GM12878 (cell line): ENCODE data around the gene SLCO4A1. TPM values are rescaled to one million over a fixed set of nuclear protein-coding genes. Genes with fewer than 3 reads are reported as not detected.

Source experiments
- ATAC-seq: fragments of 200-7000 bp; cut with Tn5 transposase; 3 replicates; pipeline ENCODE4 v1.9.1; 2020; ENCODE audit warnings: mild to moderate bottlenecking, moderate library complexity
- BruUV-seq: library from RNA; stranded (reverse); fragments of 400-500 nt; replicated peaks from 2 replicates; lab custom pipeline; 2021; lab: Mats Ljungman, UMichigan
- CTCF ChIA-PET: fragments of 300-600 bp; sonication (Branson Sonifier 250); formaldehyde crosslinking; extraction: SDS; loops from one replicate; lab custom pipeline; 2021; ENCODE audit warnings: inconsistent platforms; lab: Yijun Ruan, JAX
- POLR2A ChIA-PET: fragments of 350-600 bp; formaldehyde crosslinking; extraction: SDS; loops from one replicate; lab custom pipeline; 2021; ENCODE audit warnings: inconsistent platforms; lab: Charles Lee
- RAD21 ChIA-PET: fragments of 300-600 bp; sonication (Branson Sonifier 250); formaldehyde crosslinking; loops from one replicate; lab custom pipeline; 2023; ENCODE audit warnings: antibody characterized with exemption; ENCODE audit not compliant: unreplicated experiment; lab: Charles Lee
- SMC1A ChIA-PET: fragments of 300-600 bp; sonication (Branson Sonifier 250); formaldehyde crosslinking; loops from one replicate; lab custom pipeline; 2023; ENCODE audit not compliant: unreplicated experiment, uncharacterized antibody; lab: Charles Lee
- DNase-seq: peaks from one replicate; pipeline ENCODE4 v3.0.0-alpha.2; 2011; ENCODE audit warnings: low read depth, low spot score
- FAIRE-seq: peaks from 3 replicates; lab custom pipeline; 2011; peaks lifted over from hg19 to GRCh38; lab: Jason Lieb, UNC
- H2AFZ ChIP-seq: 2 replicates; pipeline ENCODE4 v1.6.0; 2011; ENCODE audit warnings: low read depth, low read length, control low read depth; ENCODE audit not compliant: control insufficient read depth
- H3K27ac ChIP-seq: 2 replicates; pipeline ENCODE4 v1.5.1; 2011; ENCODE audit warnings: control low read depth; ENCODE audit not compliant: control insufficient read depth, insufficient read depth
- H3K27me3 ChIP-seq, 2 experiments: replicated peaks in 1 of 2; 2 replicates each; pipeline versions ENCODE4 v1.6.0 to v1.6.1; 2011; ENCODE audit warnings: low read length in 1 of 2; ENCODE audit not compliant: control insufficient read depth in 2 of 2, insufficient read depth in 2 of 2
- H3K36me3 ChIP-seq, 2 experiments: 2 replicates each; pipeline ENCODE4 v1.5.1; 2011; ENCODE audit warnings: low read length in 1 of 2; ENCODE audit not compliant: control insufficient read depth in 2 of 2, insufficient read depth in 2 of 2
- H3K4me1 ChIP-seq: 2 replicates; pipeline ENCODE4 v1.6.1; 2011; ENCODE audit warnings: mild to moderate bottlenecking, low read length, moderate library complexity, mixed read lengths; ENCODE audit not compliant: control insufficient read depth, insufficient read depth
- H3K4me2 ChIP-seq: 2 replicates; pipeline ENCODE4 v1.6.0; 2011; ENCODE audit warnings: control low read depth; ENCODE audit not compliant: control insufficient read depth, insufficient read depth
- H3K4me3 ChIP-seq: fragments of 200-600 bp; sonication (generic); 2 replicates; pipeline ENCODE4 v1.5.1; 2016
- H3K79me2 ChIP-seq: 2 replicates; pipeline ENCODE4 v1.6.0; 2011; ENCODE audit warnings: low read length; ENCODE audit not compliant: control insufficient read depth, insufficient read depth
- H3K9ac ChIP-seq: 2 replicates; pipeline ENCODE4 v1.8.0; 2011; ENCODE audit warnings: low read length, control low read depth, mixed read lengths; ENCODE audit not compliant: control insufficient read depth, insufficient read depth
- H3K9me3 ChIP-seq: replicated peaks from 3 replicates; pipeline ENCODE4 v1.5.1; 2011; ENCODE audit warnings: mild to moderate bottlenecking, low read length; ENCODE audit not compliant: control insufficient read depth, insufficient read depth
- H4K20me1 ChIP-seq: 2 replicates; pipeline ENCODE4 v1.6.0; 2011; ENCODE audit not compliant: control insufficient read depth, insufficient read depth
- BACH1 ChIP-seq: fragments of 450-650 bp; IDR thresholded peaks from 2 replicates; pipeline ENCODE4 v1.6.1; 2017; ENCODE audit warnings: mild to moderate bottlenecking, borderline replicate concordance
- BCL11A ChIP-seq: IDR thresholded peaks from 2 replicates; pipeline ENCODE4 v1.6.1; 2011; ENCODE audit warnings: low read depth, low read length
- BRCA1 ChIP-seq: IDR thresholded peaks from 2 replicates; pipeline ENCODE4 v1.6.1; 2011; ENCODE audit warnings: low read depth, low read length, improper control_type of control experiment
- CBX5 ChIP-seq: sonication (generic); IDR thresholded peaks from 2 replicates; pipeline ENCODE4 v1.6.1; 2016; ENCODE audit warnings: low read depth, moderate library complexity, mild to moderate bottlenecking, inconsistent platforms
- DPF2 ChIP-seq: fragments of 450-650 bp; IDR thresholded peaks from 2 replicates; pipeline ENCODE4 v1.6.1; 2017; ENCODE audit warnings: mild to moderate bottlenecking
- JUNB ChIP-seq: IDR thresholded peaks from 2 replicates; pipeline ENCODE4 v1.6.1; 2016; ENCODE audit warnings: antibody characterized with exemption, mild to moderate bottlenecking
- POU2F2 ChIP-seq: IDR thresholded peaks from 3 replicates; pipeline ENCODE4 v1.6.1; 2011; ENCODE audit warnings: low read depth, mild to moderate bottlenecking, low read length, borderline replicate concordance
- RAD21 ChIP-seq: IDR thresholded peaks from 2 replicates; pipeline ENCODE4 v1.6.1; 2011; ENCODE audit warnings: mild to moderate bottlenecking, low read depth, low read length, moderate library complexity; ENCODE audit not compliant: insufficient read depth
- RB1 ChIP-seq: fragments of 450-650 bp; formaldehyde crosslinking; IDR thresholded peaks from 2 replicates; pipeline ENCODE4 v1.6.1; 2017; ENCODE audit warnings: mild to moderate bottlenecking, borderline replicate concordance
- STAT1 ChIP-seq: fragments of 450-650 bp; conservative IDR thresholded peaks from 2 replicates; pipeline ENCODE4 v1.6.1; 2014; ENCODE audit warnings: antibody characterized with exemption, mild to moderate bottlenecking
- ZBTB11 ChIP-seq: fragments of 450-650 bp; formaldehyde crosslinking; IDR thresholded peaks from 2 replicates; pipeline ENCODE4 v1.5.0; 2022; ENCODE audit warnings: mild to moderate bottlenecking, missing genetic modification characterization
- ZNF384 ChIP-seq: IDR thresholded peaks from 2 replicates; pipeline ENCODE4 v1.6.1; 2012; ENCODE audit warnings: low read depth, mild to moderate bottlenecking, low read length, improper control_type of control experiment, borderline replicate concordance
- WGBS: methylation state at CpG from one replicate; pipeline ENCODE4 v1.1.6; 2016; ENCODE audit warnings: low lambda C conversion rate; ENCODE audit not compliant: insufficient replicate concordance, insufficient coverage; ENCODE audit errors: missing lambda C conversion rate; 5-methylcytosine and 5-hydroxymethylcytosine counted together
- in situ Hi-C: fragments of 300-500 bp; cut with MboI; formaldehyde crosslinking; loops from 9 replicates; pipeline ENCODE4 v1.14.3; 2018; ENCODE audit warnings: mixed read lengths
- intact Hi-C: fragments of 100-400 bp; cut with micrococcal nuclease; formaldehyde crosslinking; loops from one replicate; pipeline ENCODE4 v1.14.2; 2022; ENCODE audit not compliant: unreplicated experiment
- polyA plus RNA-seq, 11 experiments: library from polyadenylated mRNA; depleted of rRNA in 4 of 11; unstranded in 6 of 11; stranded (reverse) in 5 of 11; fragments of >200 nt; fragmentation: Nextera tagmentation in 4 of 11; fragmentation: Illumina TruSeq in 1 of 11; extraction: Ambion mirVana in 4 of 11; extraction: Trizol in 1 of 11; gene quantifications; 1 replicate in 1 of 11; 2 replicates in 10 of 11; pipeline versions ENCODE4 v1.2.1 to v1.2.3, GENCODE V29; 2011 to 2016; ENCODE audit warnings: inconsistent platforms in 2 of 11, missing spikeins in 2 of 11, low read depth in 1 of 11
- total RNA-seq, 4 experiments: library from RNA; depleted of rRNA in 3 of 4; stranded (reverse); fragments of >200 nt in 3 of 4; fragmentation: Illumina TruSeq in 1 of 4; extraction: Trizol in 1 of 4; gene quantifications; 2 replicates each; pipeline versions ENCODE4 v1.2.1 to v1.2.3, GENCODE V29; 2013 to 2021
- TF ChIP-seq, protein P1 (sequence below): fragments of 450-650 bp; IDR thresholded peaks from 2 replicates; pipeline ENCODE4 v1.6.1; 2017; ENCODE audit warnings: borderline replicate concordance
- TF ChIP-seq, protein P2 (sequence below): fragments of 450-650 bp; conservative IDR thresholded peaks from 2 replicates; pipeline ENCODE4 v1.6.1; 2017; ENCODE audit warnings: mild to moderate bottlenecking, moderate library complexity

Gene SLCO4A1
- total and polyA plus RNA-seq, 10 of the 15 experiments (the other 5 are each of a cell fraction or from before 2014, with no cell fraction given): 2.1 to 30.7 (median 12.0) TPM

DNA sequence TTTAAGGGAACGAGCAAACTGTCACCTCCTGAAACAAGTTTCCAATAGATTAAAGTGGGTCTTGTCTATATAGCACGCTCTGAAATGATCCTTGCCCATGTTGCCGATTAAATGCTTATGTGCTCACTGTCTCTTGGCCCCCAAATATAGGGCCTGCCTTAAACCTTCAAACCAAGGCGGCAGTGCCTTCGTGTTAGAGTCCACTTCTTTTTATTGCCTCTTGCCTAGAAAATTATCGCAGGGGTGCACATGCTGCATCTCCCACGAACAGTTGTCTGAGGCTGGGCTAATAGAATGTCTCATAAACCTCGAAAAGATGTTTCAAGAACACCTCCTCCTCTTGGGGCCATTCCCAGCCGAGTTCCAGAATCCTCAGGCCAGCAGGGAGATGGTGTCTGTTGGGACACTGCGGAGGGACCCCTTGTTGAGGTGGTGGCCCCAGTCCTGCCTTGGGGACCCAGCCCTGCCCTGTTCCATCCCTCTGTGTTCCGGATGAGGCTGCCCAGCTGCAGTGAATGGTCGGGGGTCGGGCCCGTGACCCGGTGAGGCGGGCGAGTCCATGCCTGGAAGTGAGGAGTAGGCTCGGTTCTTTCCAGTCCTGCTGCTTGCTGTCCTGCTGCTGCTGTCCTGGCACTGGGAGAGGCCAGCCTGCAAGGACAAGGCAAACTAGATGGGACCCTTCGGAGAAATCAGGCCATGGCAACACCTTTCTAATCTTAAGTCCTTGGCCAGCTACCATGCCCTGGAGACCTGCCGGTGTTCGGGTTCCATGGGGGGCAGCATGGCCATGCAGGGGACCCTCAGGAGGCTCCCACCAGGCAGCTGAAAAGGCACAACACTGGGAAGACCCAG, 34.7 kb upstream of the SLCO4A1 start:
- Histone ChIP-seq H4K20me1 (no peaks in the 10 kb centered on the region; the same call in 1 of the 2 replicates), H3K36me3 (no peaks in the 10 kb centered on the region), H3K9me3 (no peaks in the 10 kb centered on the region; the same call in 2 of the 3 replicates), H3K27me3 (peaks cover 9 to 10% of the 10 kb centered on the region in 2 experiments), H3K27ac (no peak overlapping the region), H3K4me3 (no peak overlapping the region), H3K4me2 (no peak overlapping the region), H3K4me1 (peaks cover 9% of the 10 kb centered on the region), H3K79me2 (no peaks in the 10 kb centered on the region), H3K9ac (no peak overlapping the region), H2AFZ (no peak overlapping the region)
- TF ChIP-seq BRCA1: no peak
- TF ChIP-seq, protein P1, sequence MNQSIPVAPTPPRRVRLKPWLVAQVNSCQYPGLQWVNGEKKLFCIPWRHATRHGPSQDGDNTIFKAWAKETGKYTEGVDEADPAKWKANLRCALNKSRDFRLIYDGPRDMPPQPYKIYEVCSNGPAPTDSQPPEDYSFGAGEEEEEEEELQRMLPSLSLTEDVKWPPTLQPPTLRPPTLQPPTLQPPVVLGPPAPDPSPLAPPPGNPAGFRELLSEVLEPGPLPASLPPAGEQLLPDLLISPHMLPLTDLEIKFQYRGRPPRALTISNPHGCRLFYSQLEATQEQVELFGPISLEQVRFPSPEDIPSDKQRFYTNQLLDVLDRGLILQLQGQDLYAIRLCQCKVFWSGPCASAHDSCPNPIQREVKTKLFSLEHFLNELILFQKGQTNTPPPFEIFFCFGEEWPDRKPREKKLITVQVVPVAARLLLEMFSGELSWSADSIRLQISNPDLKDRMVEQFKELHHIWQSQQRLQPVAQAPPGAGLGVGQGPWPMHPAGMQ: no peak
- no peak for TF ChIP-seq JUNB
- TF ChIP-seq BACH1: no peak
- TF ChIP-seq POU2F2: no peak
- TF ChIP-seq STAT1: no peak
- no peak for TF ChIP-seq RB1
- TF ChIP-seq BCL11A: no peak
- no peak for TF ChIP-seq RAD21
- no peak for TF ChIP-seq ZNF384
- TF ChIP-seq DPF2: no peak
- no peak for TF ChIP-seq CBX5
- no peak for TF ChIP-seq ZBTB11 (CRISPR knock-in tag)
- TF ChIP-seq, protein P2, sequence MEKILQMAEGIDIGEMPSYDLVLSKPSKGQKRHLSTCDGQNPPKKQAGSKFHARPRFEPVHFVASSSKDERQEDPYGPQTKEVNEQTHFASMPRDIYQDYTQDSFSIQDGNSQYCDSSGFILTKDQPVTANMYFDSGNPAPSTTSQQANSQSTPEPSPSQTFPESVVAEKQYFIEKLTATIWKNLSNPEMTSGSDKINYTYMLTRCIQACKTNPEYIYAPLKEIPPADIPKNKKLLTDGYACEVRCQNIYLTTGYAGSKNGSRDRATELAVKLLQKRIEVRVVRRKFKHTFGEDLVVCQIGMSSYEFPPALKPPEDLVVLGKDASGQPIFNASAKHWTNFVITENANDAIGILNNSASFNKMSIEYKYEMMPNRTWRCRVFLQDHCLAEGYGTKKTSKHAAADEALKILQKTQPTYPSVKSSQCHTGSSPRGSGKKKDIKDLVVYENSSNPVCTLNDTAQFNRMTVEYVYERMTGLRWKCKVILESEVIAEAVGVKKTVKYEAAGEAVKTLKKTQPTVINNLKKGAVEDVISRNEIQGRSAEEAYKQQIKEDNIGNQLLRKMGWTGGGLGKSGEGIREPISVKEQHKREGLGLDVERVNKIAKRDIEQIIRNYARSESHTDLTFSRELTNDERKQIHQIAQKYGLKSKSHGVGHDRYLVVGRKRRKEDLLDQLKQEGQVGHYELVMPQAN: no peak
- in situ Hi-C loops: no loop called here
- ChIA-PET RAD21 (no interaction called here), POLR2A (no interaction called here), SMC1A (no interaction called here), CTCF (no interaction called here)
- intact Hi-C loops: no loop called here
- ATAC-seq (no peak), FAIRE-seq (no peak), DNase-seq (no peak)
- WGBS: 49% methylated on average over 21 of the region's 21 CpGs
- no TSS peak for BruUV-seq
